Ishikawa (cell line): ENCODE data around the gene DMRT3.

Experiments
- CEBPB ChIP-seq: IDR thresholded peaks from 2 replicates; pipeline ENCODE4 v1.6.1; 2012
- CREB1 ChIP-seq: IDR thresholded peaks from 2 replicates; pipeline ENCODE4 v1.6.1; 2012; ENCODE audit warnings: low read depth
- EP300 ChIP-seq: IDR thresholded peaks from 2 replicates; pipeline ENCODE4 v1.6.1; 2012; ENCODE audit warnings: borderline replicate concordance
- FOXM1 ChIP-seq: IDR thresholded peaks from 2 replicates; pipeline ENCODE4 v1.6.1; 2012; ENCODE audit warnings: low read depth, borderline replicate concordance
- NFIC ChIP-seq: IDR thresholded peaks from 2 replicates; pipeline ENCODE4 v1.6.1; 2012
- TCF12 ChIP-seq: IDR thresholded peaks from 2 replicates; pipeline ENCODE4 v1.6.1; 2012; ENCODE audit warnings: low read depth
- TEAD4 ChIP-seq: IDR thresholded peaks from 2 replicates; pipeline ENCODE4 v1.6.1; 2012
- YY1 ChIP-seq: IDR thresholded peaks from 2 replicates; pipeline ENCODE4 v1.6.1; 2012; ENCODE audit warnings: low read depth
- TF ChIP-seq, protein P1 (sequence below): IDR thresholded peaks from 2 replicates; pipeline ENCODE4 v1.6.1; 2012; ENCODE audit warnings: low read depth, mild to moderate bottlenecking

DNA sequence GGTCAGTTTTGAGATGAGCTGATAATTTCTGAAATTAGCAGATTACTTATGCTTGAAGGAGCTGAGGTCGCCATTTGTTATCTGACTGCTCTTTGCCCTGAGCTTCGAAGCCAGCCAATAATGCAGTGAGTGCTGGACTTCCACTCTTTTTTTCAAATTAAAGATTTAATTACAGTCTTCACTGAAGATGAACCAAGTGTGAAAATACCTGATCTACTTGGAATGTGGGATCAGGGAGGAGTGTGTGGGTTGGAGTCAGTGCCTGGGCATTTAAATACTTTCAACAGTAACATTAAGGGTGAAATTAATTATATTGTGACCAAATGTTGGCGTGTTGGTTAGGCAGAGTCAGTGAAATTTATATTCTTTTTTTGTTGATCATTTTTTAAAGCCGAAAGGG is 23.9 kb upstream of the DMRT3 start:
- TF ChIP-seq YY1 (no peak), FOXM1 (no peak), EP300 (no peak), CREB1 (no peak), TEAD4 (no peak), NFIC (no peak), TCF12 (no peak), CEBPB (no peak)
- TF ChIP-seq, protein P1, sequence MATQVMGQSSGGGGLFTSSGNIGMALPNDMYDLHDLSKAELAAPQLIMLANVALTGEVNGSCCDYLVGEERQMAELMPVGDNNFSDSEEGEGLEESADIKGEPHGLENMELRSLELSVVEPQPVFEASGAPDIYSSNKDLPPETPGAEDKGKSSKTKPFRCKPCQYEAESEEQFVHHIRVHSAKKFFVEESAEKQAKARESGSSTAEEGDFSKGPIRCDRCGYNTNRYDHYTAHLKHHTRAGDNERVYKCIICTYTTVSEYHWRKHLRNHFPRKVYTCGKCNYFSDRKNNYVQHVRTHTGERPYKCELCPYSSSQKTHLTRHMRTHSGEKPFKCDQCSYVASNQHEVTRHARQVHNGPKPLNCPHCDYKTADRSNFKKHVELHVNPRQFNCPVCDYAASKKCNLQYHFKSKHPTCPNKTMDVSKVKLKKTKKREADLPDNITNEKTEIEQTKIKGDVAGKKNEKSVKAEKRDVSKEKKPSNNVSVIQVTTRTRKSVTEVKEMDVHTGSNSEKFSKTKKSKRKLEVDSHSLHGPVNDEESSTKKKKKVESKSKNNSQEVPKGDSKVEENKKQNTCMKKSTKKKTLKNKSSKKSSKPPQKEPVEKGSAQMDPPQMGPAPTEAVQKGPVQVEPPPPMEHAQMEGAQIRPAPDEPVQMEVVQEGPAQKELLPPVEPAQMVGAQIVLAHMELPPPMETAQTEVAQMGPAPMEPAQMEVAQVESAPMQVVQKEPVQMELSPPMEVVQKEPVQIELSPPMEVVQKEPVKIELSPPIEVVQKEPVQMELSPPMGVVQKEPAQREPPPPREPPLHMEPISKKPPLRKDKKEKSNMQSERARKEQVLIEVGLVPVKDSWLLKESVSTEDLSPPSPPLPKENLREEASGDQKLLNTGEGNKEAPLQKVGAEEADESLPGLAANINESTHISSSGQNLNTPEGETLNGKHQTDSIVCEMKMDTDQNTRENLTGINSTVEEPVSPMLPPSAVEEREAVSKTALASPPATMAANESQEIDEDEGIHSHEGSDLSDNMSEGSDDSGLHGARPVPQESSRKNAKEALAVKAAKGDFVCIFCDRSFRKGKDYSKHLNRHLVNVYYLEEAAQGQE: no peak
